Endothelial cell of umbilical vein (primary cell): ENCODE results near the gene SORCS1. TPM values are rescaled to one million over a fixed set of nuclear protein-coding genes. Genes with fewer than 3 reads are reported as not detected.

Experiments
- BruUV-seq: library from RNA; stranded (reverse); fragments of 400-500 nt; replicated peaks from 2 replicates; lab custom pipeline; 2021; lab: Mats Ljungman, UMichigan
- CTCF ChIA-PET: fragments of 300-600, 350-600 bp; sonication (Branson Sonifier 250); formaldehyde crosslinking; loops from one replicate; lab custom pipeline; 2021; ENCODE audit warnings: antibody characterized with exemption, inconsistent platforms; lab: Charles Lee
- POLR2A ChIA-PET: fragments of 300-600, 350-600 bp; sonication (Branson Sonifier 250); formaldehyde crosslinking; loops from one replicate; lab custom pipeline; 2021; ENCODE audit warnings: antibody characterized with exemption, inconsistent platforms; lab: Charles Lee
- DNase-seq: peaks from one replicate; pipeline ENCODE4 v3.0.0-alpha.2; 2011; ENCODE audit warnings: low read depth, low spot score
- FAIRE-seq: peaks from 2 replicates; lab custom pipeline; 2011; peaks lifted over from hg19 to GRCh38; lab: Jason Lieb, UNC
- H2AFZ ChIP-seq: 2 replicates; pipeline ENCODE4 v1.6.0; 2012; ENCODE audit warnings: low read depth, low read length, control low read depth, inconsistent platforms
- H3K27ac ChIP-seq: 2 replicates; pipeline ENCODE4 v1.5.1; 2011; ENCODE audit warnings: low read depth, mild to moderate bottlenecking, control low read depth, low read length, moderate library complexity; ENCODE audit not compliant: insufficient read depth
- H3K27me3 ChIP-seq, 2 experiments: 2 replicates each; pipeline versions ENCODE4 v1.6.0 to v1.6.1; 2011; ENCODE audit warnings: low read length in 2 of 2, mixed read lengths in 1 of 2; ENCODE audit not compliant: control insufficient read depth in 2 of 2, insufficient read depth in 2 of 2
- H3K36me3 ChIP-seq, 2 experiments: 2 replicates in 1 of 2; 3 replicates in 1 of 2; pipeline ENCODE4 v1.5.1; 2011; ENCODE audit warnings: low read length in 2 of 2, mild to moderate bottlenecking in 1 of 2, moderate library complexity in 1 of 2; ENCODE audit not compliant: control insufficient read depth in 2 of 2, insufficient read depth in 2 of 2; ENCODE audit errors: extremely low read depth in 1 of 2
- H3K4me1 ChIP-seq: 3 replicates; pipeline ENCODE4 v1.5.1; 2011; ENCODE audit warnings: mild to moderate bottlenecking, low read length; ENCODE audit not compliant: control insufficient read depth, insufficient read depth; ENCODE audit errors: extremely low read depth
- H3K4me2 ChIP-seq: 2 replicates; pipeline ENCODE4 v1.6.1; 2011; ENCODE audit warnings: low read length, control low read depth, mixed read lengths; ENCODE audit not compliant: insufficient read depth
- H3K4me3 ChIP-seq, 3 experiments: fragments of 200-600 bp in 1 of 3; sonication (generic), shearing (Covaris generic) in 1 of 3; replicated peaks in 1 of 3; 2 replicates each; pipeline ENCODE4 v1.5.1; 2011 to 2016; ENCODE audit warnings: control low read depth in 3 of 3, low read length in 3 of 3, mild to moderate bottlenecking in 2 of 3, inconsistent platforms in 1 of 3, low read depth in 1 of 3, moderate library complexity in 1 of 3; ENCODE audit not compliant: insufficient read depth in 1 of 3
- H3K79me2 ChIP-seq: 2 replicates; pipeline ENCODE4 v1.6.0; 2012; ENCODE audit warnings: low read length, inconsistent platforms; ENCODE audit not compliant: control insufficient read depth, insufficient read depth
- H3K9ac ChIP-seq: replicated peaks from 2 replicates; pipeline ENCODE3; 2011; ENCODE audit warnings: low read length, control low read depth; ENCODE audit not compliant: insufficient read depth; ENCODE audit errors: extremely low read depth
- H3K9me1 ChIP-seq: replicated peaks from 3 replicates; pipeline ENCODE4 v1.6.0; 2011; ENCODE audit warnings: mild to moderate bottlenecking, low read length; ENCODE audit not compliant: control insufficient read depth, insufficient read depth; ENCODE audit errors: extremely low read depth
- H3K9me3 ChIP-seq: replicated peaks from 2 replicates; pipeline ENCODE4 v1.5.1; 2012; ENCODE audit warnings: low read length, inconsistent platforms; ENCODE audit not compliant: control insufficient read depth, insufficient read depth
- H4K20me1 ChIP-seq: replicated peaks from 2 replicates; pipeline ENCODE3; 2011; ENCODE audit warnings: mild to moderate bottlenecking, low read length; ENCODE audit not compliant: control insufficient read depth, insufficient read depth; ENCODE audit errors: extremely low read depth
- CTCF ChIP-seq, 2 donors: IDR thresholded peaks; 1 replicate in 1 of 2; 2 replicates in 1 of 2; pipeline ENCODE4 v1.5.1; 2011; ENCODE audit warnings: low read length in 2 of 2, mild to moderate bottlenecking in 2 of 2, moderate library complexity in 2 of 2, control low read depth in 1 of 2, inconsistent platforms in 1 of 2, low read depth in 1 of 2; ENCODE audit not compliant: insufficient read depth in 1 of 2; ENCODE audit errors: extremely low read depth in 1 of 2
- EZH2 ChIP-seq: IDR thresholded peaks from 2 replicates; pipeline ENCODE4 v1.6.1; 2012; ENCODE audit warnings: borderline replicate concordance, low read depth, mild to moderate bottlenecking, moderate library complexity, low read length, inconsistent platforms; ENCODE audit not compliant: severe bottlenecking
- FOS ChIP-seq: IDR thresholded peaks from 2 replicates; pipeline ENCODE4 v1.6.1; 2011; ENCODE audit warnings: mild to moderate bottlenecking, low read length, moderate library complexity, borderline replicate concordance; ENCODE audit not compliant: insufficient read depth
- GATA2 ChIP-seq: IDR thresholded peaks from 2 replicates; pipeline ENCODE4 v1.7.0; 2011; ENCODE audit warnings: low read depth, mild to moderate bottlenecking, moderate library complexity, mixed read lengths, low read length; ENCODE audit not compliant: insufficient read length, insufficient read depth
- JUN ChIP-seq: IDR thresholded peaks from 2 replicates; pipeline ENCODE4 v1.6.1; 2011; ENCODE audit warnings: borderline replicate concordance, low read depth; ENCODE audit not compliant: insufficient read length, insufficient read depth
- MAX ChIP-seq: IDR thresholded peaks from 2 replicates; pipeline ENCODE4 v1.6.1; 2011; ENCODE audit not compliant: insufficient read depth, insufficient read length
- MYC ChIP-seq: IDR thresholded peaks from one replicate; pipeline ENCODE4 v1.6.1; 2011; ENCODE audit warnings: mild to moderate bottlenecking, low read depth, low read length
- POLR2A ChIP-seq: IDR thresholded peaks from 2 replicates; pipeline ENCODE4 v1.6.1; 2012; ENCODE audit warnings: low read depth, mild to moderate bottlenecking, control low read depth, low read length
- POLR2AphosphoS5 ChIP-seq: IDR thresholded peaks from 2 replicates; pipeline ENCODE4 v1.6.1; 2012; ENCODE audit warnings: low read depth, mild to moderate bottlenecking, control low read depth, low read length, moderate library complexity; ENCODE audit not compliant: insufficient read depth
- dilution Hi-C: fragments of 300-500 bp; cut with MboI; formaldehyde crosslinking; loops from one replicate; pipeline ENCODE4 v1.15.0; 2019; ENCODE audit warnings: low sequenced_read_pairs; ENCODE audit not compliant: extremely low pct_ligation_motif_present
- intact Hi-C: fragments of 100-400 bp; cut with micrococcal nuclease; formaldehyde crosslinking; loops from one replicate; pipeline ENCODE4 v1.10.0; 2022
- polyA plus RNA-seq, 4 experiments: library from polyadenylated mRNA; depleted of rRNA in 3 of 4; stranded (reverse) in 3 of 4; unstranded in 1 of 4; fragments of >200 nt; gene quantifications; 2 replicates each; pipeline versions ENCODE4 v1.2.1 to v1.2.3, GENCODE V29; 2011 to 2012; ENCODE audit warnings: missing spikeins in 1 of 4
- total RNA-seq: library from RNA; stranded (reverse); gene quantifications from 2 replicates; pipeline ENCODE4 v1.2.3, GENCODE V29; 2021

The SORCS1 gene
- total and polyA plus RNA-seq, 2 donors (not counting 3 experiments of a cell fraction or from before 2014, with no cell fraction given): not detected

GRCh38 chr10:107092321-107092720, 72.2 kb downstream of the SORCS1 start:
- no peaks in the 10 kb centered on the region for H3K27me3 ChIP-seq
- ChIA-PET CTCF (no interaction called here), POLR2A (no interaction called here)
- DNase-seq: no peak
- no peak for FAIRE-seq
- H3K4me2 ChIP-seq: no peak overlapping the region
- no TSS peak for BruUV-seq
- H3K9me3 ChIP-seq: peaks cover 4% of the 10 kb centered on the region
- H3K4me1 ChIP-seq: no peaks in the 10 kb centered on the region
- intact Hi-C loops (no loop called here), dilution Hi-C loops (no loop called here)
- H3K36me3 ChIP-seq: no peaks in the 10 kb centered on the region
- H4K20me1 ChIP-seq: no peaks in the 10 kb centered on the region
- H3K9me1 ChIP-seq: no peaks in the 10 kb centered on the region
- no peak overlapping the region for H3K4me3 ChIP-seq
- no peak for TF ChIP-seq MAX
- TF ChIP-seq FOS: no peak
- TF ChIP-seq EZH2: no peak
- no peak for TF ChIP-seq JUN
- no peak for TF ChIP-seq POLR2AphosphoS5
- no peak for TF ChIP-seq POLR2A
- TF ChIP-seq MYC: no peak
- TF ChIP-seq GATA2: no peak
- no peak for TF ChIP-seq CTCF (IDR thresholded peaks at IDR 0.05; ENCODE audit: extremely low read depth in 1 of 2, insufficient read depth in 1 of 2, low read depth in 1 of 2, low read length in 2 of 2)
- H3K27ac ChIP-seq: no peak overlapping the region
- no peak overlapping the region for H3K9ac ChIP-seq
- H3K79me2 ChIP-seq: no peaks in the 10 kb centered on the region
- no peak overlapping the region for H2AFZ ChIP-seq
